ENCODE data around the gene OR2Y1.
"Not testable (repeated sequence)": the region's sequence is repeated elsewhere in the genome, so short reads cannot be mapped to it uniquely, and the experiment has no call there.

The OR2Y1 gene

DNA sequence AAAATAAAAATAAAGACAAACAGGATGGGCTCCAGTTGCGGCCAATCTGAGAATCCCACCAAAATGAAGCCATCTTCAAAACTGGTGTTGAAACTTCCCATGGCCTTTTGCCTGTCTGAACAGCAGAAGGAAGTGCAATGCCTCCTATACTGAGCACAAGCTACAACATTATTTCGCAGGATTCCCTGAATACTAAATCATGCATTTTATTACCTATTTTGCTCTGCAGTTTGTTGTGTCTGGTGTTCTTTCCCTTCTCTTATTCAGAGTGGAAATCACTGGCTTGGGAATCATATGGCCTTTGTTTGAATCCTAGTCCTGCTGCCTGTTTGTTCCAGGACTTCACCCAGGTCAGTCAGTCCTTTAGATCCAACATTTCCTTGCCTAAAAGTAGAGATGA lies at the start of gene OR2Y1:
TSS of gene OR2Y1 (minus strand) at position 101 of the 400 bp plus-strand sequence. CDS start at position 101, 0 bp downstream.
- no peak for DNase-seq

- DNase-seq: not testable (repeated sequence)
Observed at GRCh38 chr5:180788651-180789410, 49.0 kb upstream of the OR2Y1 start.

DNA sequence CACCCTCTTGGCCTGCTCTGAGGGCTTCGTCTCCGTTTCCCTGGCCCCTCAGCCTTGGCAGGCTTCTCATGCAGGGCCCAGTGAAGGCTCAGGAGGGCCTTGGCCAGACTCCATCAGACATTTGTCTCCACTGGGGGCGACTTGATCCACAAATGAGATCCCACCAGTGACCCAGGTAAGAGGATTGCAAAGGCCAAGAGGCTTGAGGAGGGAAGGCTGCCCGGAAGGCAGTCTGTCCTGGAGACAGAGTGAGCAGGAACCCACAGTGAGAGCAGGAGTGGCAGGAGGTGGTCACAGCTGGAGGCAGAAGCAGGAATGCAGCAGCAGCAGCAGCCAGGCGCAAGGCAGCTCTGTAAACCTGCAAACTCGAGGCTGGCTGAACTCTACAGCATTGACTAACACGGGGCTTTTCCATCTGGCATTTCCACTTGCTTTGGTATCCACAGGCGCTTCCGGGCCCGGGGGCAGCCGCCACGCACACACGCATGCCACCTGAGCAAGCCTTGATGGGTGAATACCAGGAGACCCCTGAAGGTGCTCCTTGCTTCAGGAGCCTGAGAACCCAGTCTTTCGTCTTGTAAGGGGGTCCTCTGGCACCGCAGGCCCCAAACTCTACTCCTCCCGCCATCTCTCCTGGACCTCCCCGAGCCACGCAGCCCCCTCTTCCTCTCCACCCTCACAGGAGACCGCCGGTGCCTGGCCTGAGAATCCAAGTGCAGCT lies 48.0 kb upstream of the OR2Y1 start:
- no peak for DNase-seq

- no peak for DNase-seq
Observed at GRCh38 chr5:180786531-180787398, 46.9 kb upstream of the OR2Y1 start.

GRCh38 chr5:180785794-180786221 lies 46.0 kb upstream of the OR2Y1 start:
- no peak for DNase-seq

DNA sequence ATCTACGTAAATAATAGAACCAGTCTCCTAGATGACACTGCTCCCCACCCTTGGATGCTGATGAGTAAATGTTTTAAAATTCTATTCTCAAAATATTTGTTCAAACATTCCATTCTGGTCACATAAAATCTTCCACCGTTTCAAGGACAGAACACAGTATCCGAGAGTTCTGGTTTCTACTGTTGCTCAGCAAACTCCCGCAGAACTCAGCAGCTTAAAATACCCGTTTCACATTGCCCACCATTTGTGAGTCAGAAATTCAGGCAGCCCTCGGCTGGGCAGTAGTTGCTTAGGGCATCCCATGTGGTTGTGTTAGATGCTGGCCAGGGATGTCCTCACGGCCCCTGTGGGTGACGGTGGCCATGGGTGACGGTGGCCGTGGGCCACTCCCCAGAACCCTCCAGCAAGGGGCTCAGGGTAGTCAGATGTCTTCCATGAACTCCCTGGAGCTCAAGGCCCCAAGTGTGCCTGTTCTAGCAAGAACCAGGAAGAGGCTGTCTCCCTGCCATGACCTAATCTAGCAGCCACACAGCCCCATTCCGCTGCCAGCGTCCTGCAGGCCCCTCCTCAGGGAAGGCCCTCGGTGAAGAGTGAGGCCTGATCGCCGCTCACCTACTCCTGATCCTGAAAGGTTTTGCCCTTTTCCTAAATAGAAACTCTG lies 45.4 kb upstream of the OR2Y1 start:
- DNase-seq: no peak

GRCh38 chr5:180784497-180785097 lies 44.7 kb upstream of the OR2Y1 start:
- DNase-seq: peak; percentile 76 to 81

- DNase-seq: no peak
Observed at GRCh38 chr5:180783340-180784052, 43.6 kb upstream of the OR2Y1 start.

GRCh38 chr5:180782748-180783147 lies 42.9 kb upstream of the OR2Y1 start:
- no peak for DNase-seq

- not testable (repeated sequence) for DNase-seq
Observed at GRCh38 chr5:180781900-180782326, 42.1 kb upstream of the OR2Y1 start.

- no peak for DNase-seq
Observed at GRCh38 chr5:180779985-180780610, 40.2 kb upstream of the OR2Y1 start.

GRCh38 chr5:180777475-180777874 lies 37.6 kb upstream of the OR2Y1 start:
- no peak for DNase-seq

DNA sequence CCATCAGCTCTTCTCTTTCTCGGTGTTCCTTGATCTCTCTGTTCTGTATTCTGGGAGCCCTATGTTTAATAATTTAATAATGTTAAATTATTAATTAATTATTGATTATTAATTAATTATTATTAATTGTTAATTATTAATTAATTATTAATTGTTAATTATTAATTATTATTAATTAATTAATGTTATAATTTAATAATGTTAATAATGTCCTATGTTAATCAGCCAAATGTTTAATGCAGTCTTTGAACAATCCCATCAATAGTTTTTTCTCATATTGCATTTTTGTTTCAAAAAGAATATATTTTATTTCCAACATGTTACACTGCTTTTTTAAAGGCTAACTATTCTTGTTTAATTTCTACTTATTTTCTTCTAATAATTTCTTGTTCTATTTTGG lies 36.5 kb upstream of the OR2Y1 start:
- DNase-seq: no peak

DNA sequence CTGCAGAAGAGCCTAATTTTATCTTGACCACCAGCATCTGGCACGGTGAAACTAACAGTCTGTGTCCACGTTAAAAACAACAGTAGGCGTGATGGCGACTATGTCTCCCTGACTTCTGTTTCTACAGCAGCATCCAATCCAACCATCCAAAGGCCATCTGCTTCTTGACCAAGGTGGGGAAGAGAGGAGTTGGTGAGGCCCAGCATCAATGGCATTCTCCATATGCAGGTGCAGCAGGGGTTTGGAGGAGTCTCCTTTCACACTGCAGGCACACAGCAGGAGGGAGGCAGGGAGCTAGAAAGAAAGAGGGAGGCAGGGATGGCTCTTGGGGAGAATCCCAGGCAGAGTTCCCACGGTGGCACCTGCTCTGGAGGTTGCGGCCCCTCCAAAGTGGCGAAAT lies 35.8 kb upstream of the OR2Y1 start:
- no peak for DNase-seq

DNA sequence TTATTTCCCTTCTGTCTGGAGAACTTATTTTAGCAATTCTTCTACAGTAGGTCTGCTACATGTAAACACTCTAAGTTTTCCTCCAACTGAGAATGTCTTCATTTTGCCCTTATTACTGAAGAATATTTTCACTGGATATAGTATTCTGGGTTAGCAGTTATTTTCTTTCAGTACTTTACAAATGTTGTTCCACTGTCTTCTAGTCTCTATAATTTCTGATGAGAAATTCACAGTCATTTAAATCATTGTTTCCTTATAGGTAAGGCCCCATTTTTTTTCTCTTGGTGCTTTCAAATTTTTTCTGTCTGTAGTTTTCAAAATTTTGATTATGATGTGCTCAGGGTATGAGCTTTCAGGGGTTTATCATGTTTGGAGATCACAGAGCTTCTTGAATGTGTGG lies 32.0 kb upstream of the OR2Y1 start:
- DNase-seq: no peak

DNA sequence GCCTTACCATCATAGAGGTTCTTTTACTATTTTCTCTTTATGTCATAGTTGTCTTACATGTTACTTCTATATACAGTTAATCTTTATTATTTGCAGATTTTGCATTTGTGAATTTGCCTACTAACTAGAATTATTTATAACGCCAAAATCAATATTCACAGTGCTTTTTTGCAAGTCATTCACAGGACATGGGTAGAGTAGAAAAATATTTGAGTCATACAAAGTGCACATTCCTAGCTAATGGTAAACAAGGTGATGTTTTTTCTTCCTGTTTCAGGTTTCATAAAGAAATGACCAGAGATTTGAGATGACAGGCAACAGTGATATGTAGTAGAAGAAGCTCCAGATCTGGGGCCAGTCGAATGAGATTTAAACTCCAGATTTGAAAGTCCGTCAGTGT lies 30.0 kb upstream of the OR2Y1 start:
- DNase-seq: no peak

- no peak for DNase-seq
Observed at GRCh38 chr5:180755601-180756000, 15.7 kb upstream of the OR2Y1 start.

- DNase-seq: no peak
Observed at GRCh38 chr5:180744253-180744652, 4.4 kb upstream of the OR2Y1 start.

GRCh38 chr5:180742727-180743126 lies 2.9 kb upstream of the OR2Y1 start:
- DNase-seq: no peak

DNA sequence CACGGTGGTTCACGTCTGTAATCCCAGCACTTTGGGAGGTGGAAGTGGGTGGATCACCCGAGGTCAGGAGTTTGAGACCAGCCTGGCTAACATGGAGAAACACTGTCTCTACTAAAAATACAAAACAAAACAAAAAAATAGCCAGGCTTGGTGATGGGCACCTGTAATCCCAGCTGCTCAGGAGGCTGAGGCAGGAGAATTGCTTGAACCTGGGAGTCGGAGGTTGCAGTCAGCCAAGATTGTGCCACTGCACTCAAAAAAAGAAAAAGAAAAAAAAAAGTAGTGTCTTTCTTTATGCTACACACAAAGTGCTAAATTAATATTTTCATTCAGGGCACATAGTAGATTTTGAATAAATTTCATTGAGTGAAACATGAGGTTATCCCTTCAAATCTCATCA lies 1.1 kb upstream of the OR2Y1 start:
- not testable (repeated sequence) for DNase-seq

DNA sequence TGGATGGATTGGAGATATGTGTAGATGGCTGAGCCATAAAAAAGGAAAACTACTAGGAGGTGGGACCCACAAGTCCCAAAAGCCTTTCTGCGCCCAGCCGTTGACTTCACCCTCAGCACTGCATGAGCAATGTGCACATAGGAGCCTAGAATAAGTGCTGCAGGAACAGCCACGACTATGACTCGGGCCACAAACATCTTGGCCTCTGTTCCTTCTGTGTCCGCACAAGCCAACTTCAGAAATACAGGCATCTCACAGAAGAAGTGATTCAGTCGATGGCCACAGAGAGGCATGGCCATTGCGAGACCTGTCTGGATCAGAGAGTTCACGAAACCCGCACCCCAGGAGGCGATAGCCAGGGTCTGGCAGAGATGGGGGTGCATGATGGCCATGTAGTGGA lies 587 bp downstream of the OR2Y1 start:
- DNase-seq: no peak
